SK-N-SH treated with all-trans-retinoic acid at 6 μM for 48 hours (cell line): Measurements from ENCODE around the gene PDCD1.
"Not testable (repeated sequence)": the region's sequence is repeated elsewhere in the genome, so short reads cannot be mapped to it uniquely, and the experiment has no call there.

Experiments
- ATAC-seq: fragments of 200-7000 bp; cut with Tn5 transposase; 3 replicates; pipeline ENCODE4 v1.9.1; 2020; ENCODE audit warnings: mild to moderate bottlenecking, moderate library complexity
- ARNTL ChIP-seq: fragments of 450-650 bp; formaldehyde crosslinking; IDR thresholded peaks from 2 replicates; pipeline ENCODE4 v1.5.0; 2020; ENCODE audit warnings: low read depth, mild to moderate bottlenecking, moderate library complexity, borderline replicate concordance
- BACH2 ChIP-seq: fragments of 250-450 bp; sonication (Bioruptor Pico); IDR thresholded peaks from 2 replicates; pipeline ENCODE4 v1.9.0; 2021; ENCODE audit warnings: mild to moderate bottlenecking, borderline replicate concordance
- CREB5 ChIP-seq: fragments of 250-450 bp; sonication (Bioruptor Pico); IDR thresholded peaks from 2 replicates; pipeline ENCODE4 v1.5.1; 2020; ENCODE audit warnings: low read depth, mild to moderate bottlenecking, moderate library complexity
- CSRNP3 ChIP-seq: fragments of 250-450 bp; sonication (Bioruptor Pico); IDR thresholded peaks from 2 replicates; pipeline ENCODE4 v1.5.1; 2021; ENCODE audit warnings: mild to moderate bottlenecking, moderate library complexity
- ESRRG ChIP-seq: fragments of 250-450 bp; sonication (Bioruptor Pico); IDR thresholded peaks from 2 replicates; pipeline ENCODE4 v1.6.1; 2021; ENCODE audit warnings: mild to moderate bottlenecking
- GLIS3 ChIP-seq: fragments of 250-450 bp; sonication (Bioruptor Pico); IDR thresholded peaks from 2 replicates; pipeline ENCODE4 v1.5.0; 2020; ENCODE audit warnings: mild to moderate bottlenecking, moderate library complexity
- ISL1 ChIP-seq: fragments of 250-450 bp; sonication (Bioruptor Pico); IDR thresholded peaks from 2 replicates; pipeline ENCODE4 v2.1.2; 2022; ENCODE audit warnings: mild to moderate bottlenecking, moderate library complexity
- OSR1 ChIP-seq: fragments of 250-450 bp; sonication (Bioruptor Pico); IDR thresholded peaks from 2 replicates; pipeline ENCODE4 v1.8.0; 2022; ENCODE audit warnings: moderate library complexity, mild to moderate bottlenecking, inconsistent platforms
- PATZ1 ChIP-seq: fragments of 250-450 bp; sonication (Bioruptor Pico); IDR thresholded peaks from 2 replicates; pipeline ENCODE4 v1.8.0; 2020; ENCODE audit warnings: mild to moderate bottlenecking, moderate library complexity, borderline replicate concordance
- PPARA ChIP-seq: fragments of 250-450 bp; sonication (Bioruptor Pico); IDR thresholded peaks from 2 replicates; pipeline ENCODE4 v1.5.0; 2020; ENCODE audit warnings: mild to moderate bottlenecking, borderline replicate concordance
- RARB ChIP-seq: fragments of 250-450 bp; sonication (Bioruptor Pico); IDR thresholded peaks from 2 replicates; pipeline ENCODE4 v1.8.0; 2021; ENCODE audit warnings: mild to moderate bottlenecking, moderate library complexity
- TOX ChIP-seq: fragments of 250-450 bp; sonication (Bioruptor Pico); IDR thresholded peaks from 2 replicates; pipeline ENCODE4 v1.8.0; 2021; ENCODE audit warnings: mild to moderate bottlenecking, moderate library complexity, borderline replicate concordance
- ZC3H10 ChIP-seq: fragments of 250-450 bp; sonication (Bioruptor Pico); IDR thresholded peaks from 2 replicates; pipeline ENCODE4 v1.5.1; 2021; ENCODE audit warnings: mild to moderate bottlenecking, moderate library complexity
- ZFP3 ChIP-seq: fragments of 250-450 bp; sonication (Bioruptor Pico); IDR thresholded peaks from 2 replicates; pipeline ENCODE4 v1.5.0; 2020; ENCODE audit warnings: mild to moderate bottlenecking, moderate library complexity
- ZNF565 ChIP-seq: fragments of 450-650 bp; formaldehyde crosslinking; conservative IDR thresholded peaks from 2 replicates; pipeline ENCODE4 v1.5.0; 2020; ENCODE audit warnings: low read depth, mild to moderate bottlenecking, moderate library complexity
- ZNF70 ChIP-seq: fragments of 450-650 bp; formaldehyde crosslinking; IDR thresholded peaks from 2 replicates; pipeline ENCODE4 v1.5.0; 2020; ENCODE audit warnings: mild to moderate bottlenecking, moderate library complexity
- ZNF8 ChIP-seq: fragments of 450-650 bp; formaldehyde crosslinking; IDR thresholded peaks from 2 replicates; pipeline ENCODE4 v1.5.0; 2020; ENCODE audit warnings: mild to moderate bottlenecking, moderate library complexity

PDCD1 gene

GRCh38 chr2:241827394-241827793 lies 31.3 kb downstream of the PDCD1 start:
- no peak for TF ChIP-seq CREB5 (CRISPR knock-in tag)
- no peak for TF ChIP-seq CSRNP3 (CRISPR knock-in tag)
- TF ChIP-seq ZFP3 (CRISPR knock-in tag), result no peak
- TF ChIP-seq GLIS3 (CRISPR knock-in tag), result no peak
- TF ChIP-seq ESRRG (CRISPR knock-in tag), result no peak
- TF ChIP-seq PPARA (CRISPR knock-in tag), result no peak
- no peak for TF ChIP-seq TOX (CRISPR knock-in tag)
- TF ChIP-seq OSR1 (CRISPR knock-in tag), result no peak
- TF ChIP-seq ZNF70, result no peak
- TF ChIP-seq ISL1 (CRISPR knock-in tag), result no peak
- ATAC-seq, result no peak

- ATAC-seq, result not testable (repeated sequence)
Observed at GRCh38 chr2:241823531-241824437, 34.9 kb downstream of the PDCD1 start.

GRCh38 chr2:241822264-241822623 lies 36.5 kb downstream of the PDCD1 start:
- TF ChIP-seq ARNTL (CRISPR knock-in tag), result no peak
- no peak for TF ChIP-seq BACH2 (CRISPR knock-in tag)
- TF ChIP-seq PATZ1, result no peak
- TF ChIP-seq OSR1 (CRISPR knock-in tag), result no peak
- no peak for TF ChIP-seq CREB5 (CRISPR knock-in tag)
- no peak for TF ChIP-seq ZNF8 (CRISPR knock-in tag)
- no peak for TF ChIP-seq TOX (CRISPR knock-in tag)
- no peak for TF ChIP-seq CSRNP3 (CRISPR knock-in tag)
- no peak for TF ChIP-seq ESRRG (CRISPR knock-in tag)
- no peak for TF ChIP-seq ZNF565 (CRISPR knock-in tag)
- no peak for ATAC-seq

GRCh38 chr2:241821460-241822263 lies 37.0 kb downstream of the PDCD1 start:
- ATAC-seq, result no peak
- TF ChIP-seq ISL1 (CRISPR knock-in tag) (no peak), RARB (CRISPR knock-in tag) (no peak), BACH2 (CRISPR knock-in tag) (no peak), ARNTL (CRISPR knock-in tag) (no peak), TOX (CRISPR knock-in tag) (no peak), CREB5 (CRISPR knock-in tag) (no peak), CSRNP3 (CRISPR knock-in tag) (no peak), ZC3H10 (CRISPR knock-in tag) (no peak), ZNF565 (CRISPR knock-in tag) (no peak), PATZ1 (no peak)
